Measurements from ENCODE around the gene RNF31. TPM values are rescaled to one million over a fixed set of nuclear protein-coding genes. Genes with fewer than 3 reads are reported as not detected.

RNF31 gene
- total RNA-seq, 2 experiments from 2014 or later, result 46.0 to 57.8 TPM

DNA sequence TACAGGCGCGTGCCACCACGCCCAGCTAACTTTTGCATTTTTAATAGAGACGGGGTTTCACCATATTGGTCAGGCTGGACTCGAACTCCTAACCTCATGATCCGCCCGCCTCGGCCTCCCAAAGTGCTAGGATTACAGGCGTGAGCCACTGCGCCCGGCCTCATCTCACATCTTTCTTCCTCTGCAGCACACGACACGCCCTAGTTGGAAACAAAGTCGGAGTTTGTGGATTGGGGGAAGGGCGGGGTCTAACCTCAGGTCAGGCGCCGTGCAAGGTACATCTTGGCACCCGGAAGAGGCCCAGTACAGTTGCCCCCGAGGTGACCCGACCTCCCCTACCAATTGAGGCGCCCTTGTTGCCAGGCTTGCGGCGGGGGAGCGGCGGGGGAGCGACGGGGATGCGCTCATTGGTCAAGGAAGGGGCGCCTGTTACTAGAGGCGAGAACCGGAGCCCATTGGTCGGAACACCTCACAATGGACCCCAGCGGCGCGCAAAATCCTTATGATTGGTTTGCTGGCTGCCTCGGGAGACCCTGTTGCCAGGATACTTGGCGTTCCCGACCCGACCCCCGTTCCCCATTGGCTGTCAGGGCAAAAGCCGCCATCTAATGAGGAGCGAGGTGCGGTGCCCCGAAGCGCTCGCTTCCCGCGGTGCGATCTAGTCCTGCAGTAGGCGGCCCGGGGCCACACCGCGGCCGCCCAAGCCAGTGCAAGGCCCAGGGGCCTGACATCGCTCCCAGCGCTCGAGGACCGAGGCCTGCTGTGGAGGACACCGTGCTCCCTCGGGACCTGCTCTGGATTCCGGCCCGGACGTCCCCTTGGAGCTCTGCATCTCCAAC is 24.3 kb downstream of the RNF31 start, which contains the start of gene REC8:
REC8 (plus strand) TSS at position 659 of the 839 bp plus-strand sequence. CDS start 473 bp downstream, outside the sequence.
- Mint-ChIP-seq H3K27ac (peak within 1 kb of the TSS; percentile 79), H3K4me3 (peak within 1 kb of the TSS; percentile 89), H3K27me3 (no peaks in the 10 kb centered on the region), H3K4me1 (ENCODE audit: low read depth) (peaks cover 42% of the 10 kb centered on the region), H3K9me3 (no peaks in the 10 kb centered on the region), H3K36me3 (ENCODE audit: low read depth) (peaks cover 55% of the 10 kb centered on the region)
- peak within 1 kb of the TSS; percentile 56 for H3K4me3 ChIP-seq (ENCODE audit: low read length)
- H3K4me1 ChIP-seq (ENCODE audit: insufficient read depth, low read length), result peaks cover 21% of the 10 kb centered on the region
- H3K36me3 ChIP-seq (ENCODE audit: insufficient read depth, low read length), result peaks cover 37% of the 10 kb centered on the region
- TF ChIP-seq, protein P1, sequence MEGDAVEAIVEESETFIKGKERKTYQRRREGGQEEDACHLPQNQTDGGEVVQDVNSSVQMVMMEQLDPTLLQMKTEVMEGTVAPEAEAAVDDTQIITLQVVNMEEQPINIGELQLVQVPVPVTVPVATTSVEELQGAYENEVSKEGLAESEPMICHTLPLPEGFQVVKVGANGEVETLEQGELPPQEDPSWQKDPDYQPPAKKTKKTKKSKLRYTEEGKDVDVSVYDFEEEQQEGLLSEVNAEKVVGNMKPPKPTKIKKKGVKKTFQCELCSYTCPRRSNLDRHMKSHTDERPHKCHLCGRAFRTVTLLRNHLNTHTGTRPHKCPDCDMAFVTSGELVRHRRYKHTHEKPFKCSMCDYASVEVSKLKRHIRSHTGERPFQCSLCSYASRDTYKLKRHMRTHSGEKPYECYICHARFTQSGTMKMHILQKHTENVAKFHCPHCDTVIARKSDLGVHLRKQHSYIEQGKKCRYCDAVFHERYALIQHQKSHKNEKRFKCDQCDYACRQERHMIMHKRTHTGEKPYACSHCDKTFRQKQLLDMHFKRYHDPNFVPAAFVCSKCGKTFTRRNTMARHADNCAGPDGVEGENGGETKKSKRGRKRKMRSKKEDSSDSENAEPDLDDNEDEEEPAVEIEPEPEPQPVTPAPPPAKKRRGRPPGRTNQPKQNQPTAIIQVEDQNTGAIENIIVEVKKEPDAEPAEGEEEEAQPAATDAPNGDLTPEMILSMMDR (IDR thresholded peaks at IDR 0.05), result no peak
- H3K27me3 ChIP-seq (ENCODE audit: control insufficient read depth in 1 of 2, insufficient read depth in 2 of 2, low read length in 2 of 2), result no peaks in the 10 kb centered on the region
- H3K9me3 ChIP-seq (ENCODE audit: control insufficient read depth in 1 of 2, insufficient read depth in 1 of 2, low read length in 2 of 2), result no peaks in the 10 kb centered on the region
- peak within 1 kb of the TSS; percentile 29 to 44 for H3K27ac ChIP-seq (ENCODE audit: low read depth in 1 of 2, low read length in 2 of 2)
- DNase-seq (peak; percentile 54 to 85 (median 70)), ATAC-seq (ENCODE audit: poor library complexity) (peak; percentile 83)
- POLR2A ChIA-PET, result interaction anchor here (0.6 to 5.4 kb wide), 12 partner anchors 10 to 620 kb away, joined by 3 to 53 read pairs (median 6); partner anchors contain the start of genes DCAF11, EMC9, IPO4 and IRF9
- intact Hi-C loops (cut with DNase I, micrococcal nuclease), result no loop called here
- CTCF ChIA-PET, result interaction anchor here (0.6 to 1.8 kb wide), 3 partner anchors 10 to 1114 kb away, joined by 3 to 9 read pairs (median 6); partner anchors contain the start of gene IRF9

DNA sequence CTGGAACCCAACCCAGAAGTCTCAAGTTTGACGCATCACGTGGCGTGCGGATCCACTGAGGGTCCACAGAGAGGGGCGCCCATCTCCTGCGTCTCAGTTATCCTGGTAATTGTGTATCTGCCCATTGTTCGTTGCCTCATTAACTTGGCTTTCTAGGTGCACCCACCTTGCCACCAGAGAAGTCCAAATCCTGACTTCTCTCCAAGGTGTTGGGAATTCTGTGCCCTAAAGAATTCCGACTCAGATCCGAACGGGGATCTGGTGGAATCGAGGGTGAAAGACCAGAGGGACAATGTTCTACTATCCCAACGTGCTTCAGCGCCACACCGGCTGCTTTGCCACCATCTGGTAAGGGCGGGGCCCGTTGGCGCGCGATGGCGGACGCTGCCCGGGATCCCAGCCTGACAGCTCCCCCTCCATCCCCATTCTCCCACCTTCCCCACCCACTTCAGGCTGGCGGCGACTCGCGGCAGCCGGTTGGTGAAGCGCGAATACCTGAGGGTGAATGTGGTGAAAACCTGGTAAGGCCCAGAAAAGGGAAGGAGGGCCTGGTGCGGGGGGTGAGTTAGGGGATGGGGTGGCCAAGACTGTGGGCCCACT is 25.1 kb downstream of the RNF31 start:
- no peaks in the 10 kb centered on the region for H3K9me3 Mint-ChIP-seq
- CTCF ChIA-PET, result interaction anchor here (1.4 to 1.8 kb wide), 2 partner anchors 11 to 12 kb away, joined by 3 to 9 read pairs; partner anchors contain the start of gene IRF9
- peaks cover 21% of the 10 kb centered on the region for H3K4me1 ChIP-seq (ENCODE audit: insufficient read depth, low read length)
- intact Hi-C loops (cut with DNase I, micrococcal nuclease), result no loop called here
- ATAC-seq (ENCODE audit: poor library complexity), result no peak
- TF ChIP-seq, protein P1 (IDR thresholded peaks at IDR 0.05), result no peak
- H3K4me3 ChIP-seq (ENCODE audit: low read length), result peak overlapping the region; percentile 56
- peak overlapping the region; percentile 79 for H3K27ac Mint-ChIP-seq
- DNase-seq, result no peak
- H3K36me3 Mint-ChIP-seq (ENCODE audit: low read depth), result peaks cover 51% of the 10 kb centered on the region
- H3K4me1 Mint-ChIP-seq (ENCODE audit: low read depth), result peaks cover 40% of the 10 kb centered on the region
- peak overlapping the region; percentile 29 to 44 for H3K27ac ChIP-seq (ENCODE audit: low read depth in 1 of 2, low read length in 2 of 2)
- H3K36me3 ChIP-seq (ENCODE audit: insufficient read depth, low read length), result peaks cover 37% of the 10 kb centered on the region
- no peaks in the 10 kb centered on the region for H3K27me3 ChIP-seq (ENCODE audit: control insufficient read depth in 1 of 2, insufficient read depth in 2 of 2, low read length in 2 of 2)
- POLR2A ChIA-PET, result interaction anchor here (1.3 to 5.4 kb wide), 6 partner anchors 11 to 92 kb away, joined by 3 to 53 read pairs (median 8); partner anchors contain the start of genes DCAF11, EMC9, IPO4 and IRF9
- no peaks in the 10 kb centered on the region for H3K9me3 ChIP-seq (ENCODE audit: control insufficient read depth in 1 of 2, insufficient read depth in 1 of 2, low read length in 2 of 2)
- peak overlapping the region; percentile 89 for H3K4me3 Mint-ChIP-seq
- no peaks in the 10 kb centered on the region for H3K27me3 Mint-ChIP-seq

DNA sequence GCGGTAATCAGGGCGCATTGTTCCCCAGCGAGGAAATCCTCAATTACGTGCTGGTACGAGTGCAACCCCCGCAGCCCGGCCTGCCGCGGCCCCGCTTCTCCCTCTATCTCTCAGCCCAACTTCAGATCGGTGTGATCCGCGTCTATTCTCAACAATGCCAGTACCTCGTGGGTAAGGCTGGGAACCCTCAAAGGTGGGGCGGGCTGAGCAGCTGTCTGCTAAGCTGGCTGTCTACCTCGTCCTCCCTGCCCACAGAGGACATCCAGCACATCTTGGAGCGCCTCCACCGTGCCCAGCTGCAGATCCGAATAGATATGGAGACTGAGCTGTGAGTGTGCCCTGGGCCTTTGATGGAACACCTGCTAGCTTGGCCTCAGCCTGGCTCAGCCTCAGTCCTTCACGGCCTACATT is 25.6 kb downstream of the RNF31 start:
- Histone ChIP-seq H3K4me3 (ENCODE audit: low read length) (peak overlapping the region; percentile 56), H3K4me1 (ENCODE audit: insufficient read depth, low read length) (peaks cover 21% of the 10 kb centered on the region), H3K36me3 (ENCODE audit: insufficient read depth, low read length) (peaks cover 37% of the 10 kb centered on the region), H3K9me3 (ENCODE audit: control insufficient read depth in 1 of 2, insufficient read depth in 1 of 2, low read length in 2 of 2) (no peaks in the 10 kb centered on the region), H3K27ac (ENCODE audit: low read depth in 1 of 2, low read length in 2 of 2) (peak overlapping the region in 1 of 2 donors; percentile 44), H3K27me3 (ENCODE audit: control insufficient read depth in 1 of 2, insufficient read depth in 2 of 2, low read length in 2 of 2) (no peaks in the 10 kb centered on the region)
- no peak for ATAC-seq (ENCODE audit: poor library complexity)
- intact Hi-C loops (cut with DNase I, micrococcal nuclease), result no loop called here
- CTCF ChIA-PET, result interaction anchor here (1.4 kb wide), 1 partner anchor 12 kb away, joined by 3 read pairs; no protein-coding TSS in a partner anchor
- H3K4me1 Mint-ChIP-seq (ENCODE audit: low read depth), result peaks cover 36% of the 10 kb centered on the region
- H3K27me3 Mint-ChIP-seq, result no peaks in the 10 kb centered on the region
- TF ChIP-seq, protein P1 (IDR thresholded peaks at IDR 0.05), result no peak
- peaks cover 50% of the 10 kb centered on the region for H3K36me3 Mint-ChIP-seq (ENCODE audit: low read depth)
- POLR2A ChIA-PET, result interaction anchor here (0.8 to 5.4 kb wide), 6 partner anchors 11 to 59 kb away, joined by 3 to 53 read pairs (median 5); partner anchors contain the start of genes DCAF11, EMC9, IPO4 and IRF9
- peak overlapping the region; percentile 82 for H3K4me3 Mint-ChIP-seq
- no peaks in the 10 kb centered on the region for H3K9me3 Mint-ChIP-seq
- peak overlapping the region; percentile 74 for H3K27ac Mint-ChIP-seq
- no peak for DNase-seq
